ENCODE results near the gene GOPC. TPM values are rescaled to one million over a fixed set of nuclear protein-coding genes. Genes with fewer than 3 reads are reported as not detected.

Gene GOPC
- total and polyA plus RNA-seq, 2 donors (not counting 1 experiment from before 2014, with no cell fraction given) = 8.9 to 26.7 TPM

DNA sequence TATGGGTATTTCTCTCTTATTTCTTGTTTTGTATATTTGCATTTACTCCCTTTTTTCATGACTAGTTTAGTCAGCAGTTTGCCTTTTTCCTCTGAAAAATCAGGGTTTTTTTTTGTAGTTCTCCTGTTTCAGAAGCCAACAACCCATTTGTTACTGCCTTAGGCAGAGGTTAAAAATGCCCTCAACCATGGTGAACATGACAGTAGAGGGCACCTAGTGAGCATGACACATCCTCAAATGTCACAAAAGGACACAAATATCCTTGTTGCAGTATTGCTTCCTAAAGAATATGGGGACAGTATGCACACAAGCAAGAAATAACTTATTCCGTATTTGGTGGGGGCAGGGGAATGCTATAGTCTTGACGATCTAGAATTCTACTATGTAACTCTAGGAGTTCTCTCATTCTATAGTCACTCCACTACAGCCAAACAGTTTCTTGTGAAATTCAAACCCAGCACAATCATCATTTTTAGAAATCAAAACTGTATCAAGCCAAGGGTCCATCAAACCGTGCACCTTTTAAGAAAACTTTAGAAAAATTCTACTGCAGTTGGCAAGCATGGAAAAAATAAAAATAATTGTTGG is 47.0 kb downstream of the GOPC start:
- H4K20me1 ChIP-seq (ENCODE audit: control insufficient read depth, insufficient read depth, low read length, poor library complexity, severe bottlenecking) = no peaks in the 10 kb centered on the region
- ChIA-PET CTCF (interaction anchor here (0.6 to 3.5 kb wide), 10 partner anchors 8 to 106 kb away, joined by 3 to 18 read pairs (median 6); partner anchors contain the start of gene GOPC), POLR2A (no interaction called here)
- no peak overlapping the region for H3K4me3 Mint-ChIP-seq
- H3K9me3 Mint-ChIP-seq (ENCODE audit: insufficient read depth) = no peaks in the 10 kb centered on the region
- ATAC-seq (ENCODE audit: low read depth) = no peak
- intact Hi-C loops (cut with micrococcal nuclease) = no loop called here
- TF ChIP-seq EZH2 (IDR thresholded peaks at IDR 0.05; ENCODE audit: borderline replicate concordance, insufficient read depth, low read depth, low read length, poor library complexity, severe bottlenecking) = no peak
- TF ChIP-seq, protein P1, sequence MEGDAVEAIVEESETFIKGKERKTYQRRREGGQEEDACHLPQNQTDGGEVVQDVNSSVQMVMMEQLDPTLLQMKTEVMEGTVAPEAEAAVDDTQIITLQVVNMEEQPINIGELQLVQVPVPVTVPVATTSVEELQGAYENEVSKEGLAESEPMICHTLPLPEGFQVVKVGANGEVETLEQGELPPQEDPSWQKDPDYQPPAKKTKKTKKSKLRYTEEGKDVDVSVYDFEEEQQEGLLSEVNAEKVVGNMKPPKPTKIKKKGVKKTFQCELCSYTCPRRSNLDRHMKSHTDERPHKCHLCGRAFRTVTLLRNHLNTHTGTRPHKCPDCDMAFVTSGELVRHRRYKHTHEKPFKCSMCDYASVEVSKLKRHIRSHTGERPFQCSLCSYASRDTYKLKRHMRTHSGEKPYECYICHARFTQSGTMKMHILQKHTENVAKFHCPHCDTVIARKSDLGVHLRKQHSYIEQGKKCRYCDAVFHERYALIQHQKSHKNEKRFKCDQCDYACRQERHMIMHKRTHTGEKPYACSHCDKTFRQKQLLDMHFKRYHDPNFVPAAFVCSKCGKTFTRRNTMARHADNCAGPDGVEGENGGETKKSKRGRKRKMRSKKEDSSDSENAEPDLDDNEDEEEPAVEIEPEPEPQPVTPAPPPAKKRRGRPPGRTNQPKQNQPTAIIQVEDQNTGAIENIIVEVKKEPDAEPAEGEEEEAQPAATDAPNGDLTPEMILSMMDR (IDR thresholded peaks at IDR 0.05) = no peak
- H3K27ac Mint-ChIP-seq = no peak overlapping the region
- H3K27ac ChIP-seq (ENCODE audit: low read length in 2 of 2) = no peak overlapping the region
- H3K4me1 ChIP-seq (ENCODE audit: control insufficient read depth in 2 of 2, insufficient read depth in 2 of 2, low read length in 2 of 2) = peaks cover 0 to 5% of the 10 kb centered on the region in 2 donors
- no peaks in the 10 kb centered on the region for H3K27me3 ChIP-seq (replicated peaks in 1 of 4; ENCODE audit: control extremely low read depth in 1 of 4, control insufficient read depth in 3 of 4, insufficient read depth in 4 of 4, low read length in 3 of 4)
- DNase-seq = no peak
- H3K27me3 Mint-ChIP-seq = peaks cover 11% of the 10 kb centered on the region
- no peaks in the 10 kb centered on the region for H3K9me3 ChIP-seq (ENCODE audit: control extremely low read depth in 1 of 3, control insufficient read depth in 2 of 3, insufficient read depth in 1 of 3, low read length in 2 of 3)
- H3K79me2 ChIP-seq (ENCODE audit: control insufficient read depth, insufficient read depth, low read length) = no peaks in the 10 kb centered on the region
- no peak overlapping the region for H3K4me3 ChIP-seq (ENCODE audit: control extremely low read depth in 1 of 5, extremely low read depth in 1 of 5, insufficient read depth in 1 of 5, low read depth in 2 of 5, low read length in 4 of 5)
- WGBS (ENCODE audit: insufficient coverage) = 63% methylated on average over 1 of the region's 3 CpGs
- H3K4me1 Mint-ChIP-seq = peaks cover 3% of the 10 kb centered on the region
- no peak overlapping the region for H3K9ac ChIP-seq (ENCODE audit: low read length)
- no peak overlapping the region for H3K4me2 ChIP-seq (replicated peaks; ENCODE audit: low read depth, low read length, poor library complexity, severe bottlenecking)
- H2AFZ ChIP-seq (ENCODE audit: insufficient read depth, low read depth, low read length, poor library complexity, severe bottlenecking) = no peak overlapping the region
- no peaks in the 10 kb centered on the region for H3K36me3 ChIP-seq (replicated peaks in 1 of 2; ENCODE audit: control extremely low read depth in 1 of 2, control insufficient read depth in 1 of 2, extremely low read depth in 1 of 2, insufficient read depth in 2 of 2, low read length in 1 of 2)

DNA sequence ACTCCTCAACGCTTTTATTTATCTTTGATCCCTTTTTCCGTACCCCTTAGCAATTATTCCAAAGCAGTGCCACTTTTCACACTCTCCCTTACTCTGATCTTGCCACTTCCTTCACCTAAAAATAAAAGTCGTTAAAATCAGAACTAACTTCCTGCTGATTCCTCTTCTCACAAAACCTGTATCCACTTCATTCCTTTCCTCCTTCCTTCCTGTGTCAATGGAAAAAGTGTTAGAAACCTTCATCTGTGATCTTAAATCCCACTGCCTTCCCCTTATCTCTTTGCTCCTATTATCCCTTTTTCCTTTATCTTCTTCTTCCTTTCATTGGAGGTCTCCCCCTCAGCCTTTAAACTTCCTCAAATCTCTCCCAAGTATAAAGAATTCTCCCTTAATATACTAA is 49.2 kb downstream of the GOPC start:
- no peak overlapping the region for H3K27ac ChIP-seq (ENCODE audit: low read length in 2 of 2)
- H2AFZ ChIP-seq (ENCODE audit: insufficient read depth, low read depth, low read length, poor library complexity, severe bottlenecking) = no peak overlapping the region
- TF ChIP-seq EZH2 (IDR thresholded peaks at IDR 0.05; ENCODE audit: borderline replicate concordance, insufficient read depth, low read depth, low read length, poor library complexity, severe bottlenecking) = no peak
- TF ChIP-seq, protein P1 (IDR thresholded peaks at IDR 0.05) = no peak
- ChIA-PET POLR2A (no interaction called here), CTCF (interaction anchor here (1.8 kb wide), 1 partner anchor 103 kb away, joined by 4 read pairs; no protein-coding TSS in a partner anchor)
- Mint-ChIP-seq H3K4me3 (no peak overlapping the region), H3K27me3 (peaks cover 14% of the 10 kb centered on the region), H3K9me3 (ENCODE audit: insufficient read depth) (no peaks in the 10 kb centered on the region), H3K4me1 (peaks cover 12% of the 10 kb centered on the region), H3K27ac (no peak overlapping the region)
- H4K20me1 ChIP-seq (ENCODE audit: control insufficient read depth, insufficient read depth, low read length, poor library complexity, severe bottlenecking) = no peaks in the 10 kb centered on the region
- no peak overlapping the region for H3K9ac ChIP-seq (ENCODE audit: low read length)
- no peaks in the 10 kb centered on the region for H3K9me3 ChIP-seq (ENCODE audit: control extremely low read depth in 1 of 3, control insufficient read depth in 2 of 3, insufficient read depth in 1 of 3, low read length in 2 of 3)
- no peak overlapping the region for H3K4me2 ChIP-seq (replicated peaks; ENCODE audit: low read depth, low read length, poor library complexity, severe bottlenecking)
- ATAC-seq (ENCODE audit: low read depth) = no peak
- H3K36me3 ChIP-seq (replicated peaks in 1 of 2; ENCODE audit: control extremely low read depth in 1 of 2, control insufficient read depth in 1 of 2, extremely low read depth in 1 of 2, insufficient read depth in 2 of 2, low read length in 1 of 2) = no peaks in the 10 kb centered on the region
- peaks cover 3 to 9% of the 10 kb centered on the region in 2 donors for H3K4me1 ChIP-seq (ENCODE audit: control insufficient read depth in 2 of 2, insufficient read depth in 2 of 2, low read length in 2 of 2)
- 20% methylated on average over 2 of the region's 3 CpGs for WGBS (ENCODE audit: insufficient coverage)
- peaks cover 0 to 7% (median 2%) of the 10 kb centered on the region in 4 experiments for H3K27me3 ChIP-seq (replicated peaks in 1 of 4; ENCODE audit: control extremely low read depth in 1 of 4, control insufficient read depth in 3 of 4, insufficient read depth in 4 of 4, low read length in 3 of 4)
- DNase-seq = no peak
- H3K4me3 ChIP-seq (ENCODE audit: control extremely low read depth in 1 of 5, extremely low read depth in 1 of 5, insufficient read depth in 1 of 5, low read depth in 2 of 5, low read length in 4 of 5) = no peak overlapping the region
- intact Hi-C loops (cut with micrococcal nuclease) = no loop called here
- H3K79me2 ChIP-seq (ENCODE audit: control insufficient read depth, insufficient read depth, low read length) = no peaks in the 10 kb centered on the region
